ENCODE measurements around the gene CHCHD3. TPM values are rescaled to one million over a fixed set of nuclear protein-coding genes. Genes with fewer than 3 reads are reported as not detected.

The CHCHD3 gene
- total and polyA plus RNA-seq, 2 donors from 2014 or later = 53.9 to 77.3 TPM

- no peaks in the 10 kb centered on the region for H3K4me1 ChIP-seq (ENCODE audit: control insufficient read depth in 2 of 3, insufficient read depth in 2 of 3, low read depth in 1 of 3, low read length in 3 of 3)
- intact Hi-C loops (cut with DNase I) = no loop called here
- H3K27me3 ChIP-seq (ENCODE audit: control insufficient read depth, insufficient read depth, low read length) = no peaks in the 10 kb centered on the region
- TF ChIP-seq, protein P1, sequence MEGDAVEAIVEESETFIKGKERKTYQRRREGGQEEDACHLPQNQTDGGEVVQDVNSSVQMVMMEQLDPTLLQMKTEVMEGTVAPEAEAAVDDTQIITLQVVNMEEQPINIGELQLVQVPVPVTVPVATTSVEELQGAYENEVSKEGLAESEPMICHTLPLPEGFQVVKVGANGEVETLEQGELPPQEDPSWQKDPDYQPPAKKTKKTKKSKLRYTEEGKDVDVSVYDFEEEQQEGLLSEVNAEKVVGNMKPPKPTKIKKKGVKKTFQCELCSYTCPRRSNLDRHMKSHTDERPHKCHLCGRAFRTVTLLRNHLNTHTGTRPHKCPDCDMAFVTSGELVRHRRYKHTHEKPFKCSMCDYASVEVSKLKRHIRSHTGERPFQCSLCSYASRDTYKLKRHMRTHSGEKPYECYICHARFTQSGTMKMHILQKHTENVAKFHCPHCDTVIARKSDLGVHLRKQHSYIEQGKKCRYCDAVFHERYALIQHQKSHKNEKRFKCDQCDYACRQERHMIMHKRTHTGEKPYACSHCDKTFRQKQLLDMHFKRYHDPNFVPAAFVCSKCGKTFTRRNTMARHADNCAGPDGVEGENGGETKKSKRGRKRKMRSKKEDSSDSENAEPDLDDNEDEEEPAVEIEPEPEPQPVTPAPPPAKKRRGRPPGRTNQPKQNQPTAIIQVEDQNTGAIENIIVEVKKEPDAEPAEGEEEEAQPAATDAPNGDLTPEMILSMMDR (IDR thresholded peaks at IDR 0.05; ENCODE audit: borderline replicate concordance, extremely low read depth, insufficient read depth) = no peak
- H3K4me3 ChIP-seq (ENCODE audit: low read length in 3 of 3) = no peak overlapping the region
- H3K9ac ChIP-seq (ENCODE audit: low read length in 3 of 3) = no peak overlapping the region
- FAIRE-seq (no peak), DNase-seq (no peak)
- H3K36me3 ChIP-seq (ENCODE audit: control insufficient read depth in 2 of 3, insufficient read depth in 3 of 3, low read length in 3 of 3) = no peaks in the 10 kb centered on the region
- no peak overlapping the region for H3K27ac ChIP-seq (ENCODE audit: low read depth in 2 of 2, low read length in 2 of 2)
- H3K9me3 ChIP-seq (ENCODE audit: control insufficient read depth in 2 of 3, insufficient read depth in 1 of 3, low read length in 3 of 3) = no peaks in the 10 kb centered on the region
Observed at GRCh38 chr7:133117452-133117851, 35.6 kb upstream of the CHCHD3 start.

- no peaks in the 10 kb centered on the region for H3K36me3 ChIP-seq (ENCODE audit: control insufficient read depth in 2 of 3, insufficient read depth in 3 of 3, low read length in 3 of 3)
- no peak for DNase-seq
- no peak overlapping the region for H3K4me3 ChIP-seq (ENCODE audit: low read length in 3 of 3)
- no peak overlapping the region for H3K9ac ChIP-seq (ENCODE audit: low read length in 3 of 3)
- no peak for FAIRE-seq
- TF ChIP-seq, protein P1 (IDR thresholded peaks at IDR 0.05; ENCODE audit: borderline replicate concordance, extremely low read depth, insufficient read depth) = no peak
- no peaks in the 10 kb centered on the region for H3K4me1 ChIP-seq (ENCODE audit: control insufficient read depth in 2 of 3, insufficient read depth in 2 of 3, low read depth in 1 of 3, low read length in 3 of 3)
- intact Hi-C loops (cut with DNase I) = no loop called here
- H3K27me3 ChIP-seq (ENCODE audit: control insufficient read depth, insufficient read depth, low read length) = no peaks in the 10 kb centered on the region
- H3K9me3 ChIP-seq (ENCODE audit: control insufficient read depth in 2 of 3, insufficient read depth in 1 of 3, low read length in 3 of 3) = peaks cover 0 to 1% (median 0%) of the 10 kb centered on the region in 3 donors
- no peak overlapping the region for H3K27ac ChIP-seq (ENCODE audit: low read depth in 2 of 2, low read length in 2 of 2)
Observed at GRCh38 chr7:133115596-133115995, 33.7 kb upstream of the CHCHD3 start.

- H3K9ac ChIP-seq (ENCODE audit: low read length in 3 of 3) = no peak overlapping the region
- H3K27me3 ChIP-seq (ENCODE audit: control insufficient read depth, insufficient read depth, low read length) = no peaks in the 10 kb centered on the region
- H3K9me3 ChIP-seq (ENCODE audit: control insufficient read depth in 2 of 3, insufficient read depth in 1 of 3, low read length in 3 of 3) = peaks cover 0 to 7% (median 0%) of the 10 kb centered on the region in 3 donors
- no peaks in the 10 kb centered on the region for H3K4me1 ChIP-seq (ENCODE audit: control insufficient read depth in 2 of 3, insufficient read depth in 2 of 3, low read depth in 1 of 3, low read length in 3 of 3)
- TF ChIP-seq, protein P1 (IDR thresholded peaks at IDR 0.05; ENCODE audit: borderline replicate concordance, extremely low read depth, insufficient read depth) = no peak
- no peak for FAIRE-seq
- no peaks in the 10 kb centered on the region for H3K36me3 ChIP-seq (ENCODE audit: control insufficient read depth in 2 of 3, insufficient read depth in 3 of 3, low read length in 3 of 3)
- no peak for DNase-seq
- no peak overlapping the region for H3K27ac ChIP-seq (ENCODE audit: low read depth in 2 of 2, low read length in 2 of 2)
- intact Hi-C loops (cut with DNase I) = no loop called here
- no peak overlapping the region for H3K4me3 ChIP-seq (ENCODE audit: low read length in 3 of 3)
Observed at GRCh38 chr7:133114519-133114918, 32.6 kb upstream of the CHCHD3 start.

GRCh38 chr7:133112976-133113375, 31.1 kb upstream of the CHCHD3 start:
- H3K27ac ChIP-seq (ENCODE audit: low read depth in 2 of 2, low read length in 2 of 2) = no peak overlapping the region
- H3K36me3 ChIP-seq (ENCODE audit: control insufficient read depth in 2 of 3, insufficient read depth in 3 of 3, low read length in 3 of 3) = no peaks in the 10 kb centered on the region
- no peak overlapping the region for H3K4me3 ChIP-seq (ENCODE audit: low read length in 3 of 3)
- no peak overlapping the region for H3K9ac ChIP-seq (ENCODE audit: low read length in 3 of 3)
- no peaks in the 10 kb centered on the region for H3K27me3 ChIP-seq (ENCODE audit: control insufficient read depth, insufficient read depth, low read length)
- intact Hi-C loops (cut with DNase I) = no loop called here
- TF ChIP-seq, protein P1 (IDR thresholded peaks at IDR 0.05; ENCODE audit: borderline replicate concordance, extremely low read depth, insufficient read depth) = no peak
- DNase-seq (no peak), FAIRE-seq (no peak)
- peaks cover 0 to 7% (median 0%) of the 10 kb centered on the region in 3 donors for H3K9me3 ChIP-seq (ENCODE audit: control insufficient read depth in 2 of 3, insufficient read depth in 1 of 3, low read length in 3 of 3)
- H3K4me1 ChIP-seq (ENCODE audit: control insufficient read depth in 2 of 3, insufficient read depth in 2 of 3, low read depth in 1 of 3, low read length in 3 of 3) = no peaks in the 10 kb centered on the region

Data from kidney (tissue), 14 donors.